NCI-H748 (cell line): Measurements from ENCODE around the gene SMIM24.

Source experiments
- DNase-seq: peaks from one replicate; lab custom pipeline; 2025; ENCODE audit not compliant: unreplicated experiment; lab: John Stamatoyannopoulos, UW

SMIM24 gene

GRCh38 chr19:3499738-3500428, 19.6 kb upstream of the SMIM24 start:
- DNase-seq = peak; percentile 6

DNA sequence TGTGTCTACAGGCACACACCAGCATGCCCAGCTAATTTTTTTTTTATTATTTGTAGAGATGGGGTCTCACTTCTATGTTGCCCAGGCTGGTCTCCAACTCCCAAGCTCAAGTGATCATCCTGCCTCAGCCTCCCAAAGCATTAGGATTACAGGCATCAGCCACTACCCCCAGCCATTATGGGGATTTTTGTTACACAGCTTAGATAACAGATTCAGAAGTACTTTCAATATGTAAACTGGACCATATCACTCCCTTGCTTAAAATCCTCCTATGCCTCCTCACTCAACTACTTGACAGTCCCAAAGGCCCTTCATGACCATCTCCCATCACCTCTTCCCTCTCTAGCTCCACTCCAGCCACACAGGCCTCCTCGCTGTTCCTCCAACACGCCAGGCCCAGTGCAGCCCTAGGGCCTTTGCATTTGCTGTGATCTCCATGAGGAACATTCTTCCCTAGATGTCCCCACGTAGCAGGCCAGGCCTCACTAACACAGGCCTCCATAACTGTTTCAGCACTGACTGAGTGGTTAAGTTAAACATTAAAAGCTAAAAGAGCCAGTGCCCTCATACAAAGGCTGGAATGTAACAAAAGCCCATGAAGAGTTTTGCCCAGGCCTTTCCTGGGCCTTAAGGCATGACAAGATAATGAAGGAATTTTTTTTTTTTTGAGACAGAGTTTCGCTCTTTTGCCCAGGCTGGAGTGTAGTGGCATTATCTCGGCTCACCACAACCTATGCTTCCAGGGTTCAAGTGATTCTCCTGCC, 17.6 kb upstream of the SMIM24 start:
- DNase-seq = no peak

DNA sequence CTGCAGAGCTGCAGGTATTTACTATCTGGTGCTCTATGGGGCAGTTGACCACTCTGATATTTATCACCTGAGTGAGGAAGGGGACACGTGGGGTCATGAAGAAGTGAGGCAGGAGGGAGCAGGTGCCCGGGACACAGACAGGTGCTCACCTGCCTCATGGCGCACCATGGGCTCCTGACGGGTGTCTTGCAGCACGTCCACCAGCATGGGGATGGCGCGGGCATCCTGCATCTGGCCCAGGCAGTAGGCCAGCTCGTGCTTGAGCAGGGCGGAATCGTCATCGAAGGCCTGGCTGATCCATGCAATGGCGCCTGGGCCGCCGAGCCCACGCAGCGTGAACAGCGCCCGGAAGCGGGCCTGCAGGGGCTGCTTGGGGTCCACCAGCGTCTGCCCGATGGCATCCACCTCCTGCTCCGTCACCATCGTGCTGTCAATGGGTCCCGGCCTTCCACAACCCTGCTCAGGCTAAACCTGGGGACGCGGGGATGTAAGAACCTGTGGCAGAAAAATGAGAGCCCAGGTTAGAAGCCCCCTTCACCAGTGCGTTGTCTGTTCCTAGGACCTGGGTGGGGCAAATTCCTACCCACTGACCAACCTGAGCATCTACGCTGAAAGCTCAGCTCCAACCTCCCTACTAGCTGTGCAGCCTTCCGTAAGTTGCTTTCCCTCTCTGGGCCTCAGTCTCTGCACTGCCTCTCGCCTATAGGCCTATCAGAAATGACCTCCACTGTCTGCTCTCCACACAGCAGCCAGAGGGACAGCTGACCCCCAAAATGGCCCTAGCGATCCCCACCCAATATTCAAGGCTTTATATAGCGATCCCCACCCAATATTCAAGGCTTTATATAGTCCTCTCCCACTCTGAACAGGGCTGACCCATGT, 16.3 kb upstream of the SMIM24 start:
- no peak for DNase-seq

DNA sequence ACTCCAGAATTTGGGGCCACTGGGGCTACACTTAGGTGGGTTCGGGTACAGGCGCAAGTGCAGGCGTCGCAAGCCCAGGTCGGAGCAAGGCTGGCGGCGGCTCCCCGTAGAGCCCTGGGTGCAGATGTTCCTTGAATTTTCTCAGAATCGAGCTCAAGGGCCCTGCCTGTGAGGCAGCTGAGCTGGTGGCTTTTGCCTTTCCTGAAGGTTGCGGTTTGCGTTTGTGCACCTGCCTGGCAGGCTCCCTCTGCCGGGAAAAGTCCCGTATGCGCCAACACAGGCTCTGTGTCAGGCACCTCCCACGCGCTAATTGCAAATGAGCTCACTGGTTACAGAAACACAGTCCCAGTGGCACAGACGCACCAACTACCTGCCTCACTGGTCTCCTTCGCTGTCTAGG, 14.2 kb upstream of the SMIM24 start:
- DNase-seq = no peak

GRCh38 chr19:3494051-3494450, 13.7 kb upstream of the SMIM24 start:
- no peak for DNase-seq

- DNase-seq = no peak
Measured at GRCh38 chr19:3493651-3494050, 13.3 kb upstream of the SMIM24 start.

DNA sequence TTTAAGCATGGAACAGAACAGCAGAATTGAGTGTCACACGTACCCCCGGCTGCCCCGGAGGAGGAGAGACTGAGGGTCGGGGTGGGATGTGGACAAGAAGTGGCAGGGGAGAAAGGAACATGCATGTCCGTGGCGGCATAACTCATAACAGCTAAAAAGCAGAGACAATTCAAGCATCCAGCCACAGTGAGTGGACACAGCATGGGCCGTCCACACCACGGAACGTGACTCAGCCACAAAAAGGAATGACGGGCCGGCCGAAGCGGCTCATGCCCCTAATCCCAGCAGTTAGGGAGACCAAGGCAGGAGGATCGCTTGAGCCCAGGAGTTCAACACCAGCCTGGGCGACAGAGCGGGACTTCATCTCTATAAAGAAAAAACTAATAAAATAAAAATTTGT, 12.6 kb upstream of the SMIM24 start:
- DNase-seq = no peak

GRCh38 chr19:3492131-3492839, 12.0 kb upstream of the SMIM24 start:
- no peak for DNase-seq

DNA sequence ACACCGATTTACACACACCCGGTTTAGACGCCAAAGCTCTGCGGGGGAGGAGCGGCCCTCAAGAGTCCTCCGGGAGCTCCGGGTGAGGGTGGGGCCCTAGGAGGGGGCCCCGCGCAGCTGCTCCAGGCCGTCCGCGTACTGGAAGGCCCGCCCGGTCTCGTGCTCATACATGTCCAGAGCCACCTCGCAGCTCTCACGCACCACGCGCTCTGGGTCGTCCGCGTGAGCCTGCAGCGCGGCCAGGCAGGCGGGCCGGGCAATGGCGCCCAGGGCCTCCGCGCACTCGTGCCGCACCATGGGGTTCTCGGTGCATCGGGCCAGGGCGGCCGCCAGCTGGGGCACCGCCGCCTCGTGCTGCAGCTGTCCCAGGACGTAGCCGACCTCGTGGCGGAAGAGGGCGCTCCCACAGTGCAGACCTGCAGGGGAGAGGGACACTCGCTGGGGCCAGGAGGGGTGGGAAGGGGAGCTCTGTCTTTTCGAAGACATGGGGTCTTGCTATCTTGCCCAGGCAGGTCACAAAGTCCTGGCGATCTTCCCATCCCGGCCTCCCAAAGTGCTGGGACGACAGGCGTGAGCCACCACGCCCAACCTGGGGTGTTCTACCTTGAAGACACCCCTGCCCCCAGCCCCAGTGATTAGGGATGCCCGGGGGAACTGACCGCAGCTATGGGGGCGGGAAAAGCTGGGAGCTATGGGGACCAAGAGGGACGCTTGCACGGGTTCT, 11.2 kb upstream of the SMIM24 start:
- DNase-seq = no peak

- peak; percentile 51 for DNase-seq
Measured at GRCh38 chr19:3483226-3483628, 2.9 kb upstream of the SMIM24 start, which contains the start of gene SMIM44. Gene SMIM44 (minus strand): TSS chr19:3483441. CDS start chr19:3483403, 38 bp downstream.

DNA sequence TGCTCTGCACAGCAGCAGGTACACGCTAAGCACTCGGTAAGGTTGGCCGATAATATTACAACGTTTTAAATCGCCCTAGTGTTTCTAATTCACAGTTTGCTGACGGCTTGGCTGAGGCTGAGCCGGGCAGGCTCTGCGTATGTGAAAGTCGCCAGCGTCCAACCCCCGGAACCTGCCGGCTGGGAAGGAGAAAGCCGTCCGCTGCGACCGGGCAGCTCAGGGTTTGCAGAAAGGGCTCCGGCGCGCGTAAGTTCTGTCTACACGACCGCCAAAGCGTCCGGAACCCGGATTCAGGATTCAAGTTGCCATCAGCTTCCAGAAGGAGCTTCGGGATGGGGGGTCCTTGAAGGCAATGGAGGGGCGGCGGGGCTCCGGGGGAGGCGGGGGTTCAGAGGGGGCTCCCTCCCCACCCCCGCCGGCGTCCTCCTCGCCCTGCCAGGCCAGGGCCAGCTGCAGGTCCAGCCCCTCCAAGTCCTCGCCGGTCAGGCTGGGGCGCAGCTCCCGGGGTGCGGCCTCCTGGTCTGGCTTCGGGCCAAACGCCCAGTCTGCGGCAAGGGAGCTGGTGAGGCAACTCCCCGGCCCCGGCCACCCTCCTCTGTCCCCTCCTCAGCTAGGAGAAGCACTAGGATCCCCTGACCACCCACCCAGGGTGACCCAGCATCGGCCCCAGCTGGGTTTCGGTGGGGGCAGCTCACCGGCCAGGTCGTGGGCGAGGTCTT, 2.3 kb upstream of the SMIM24 start:
- DNase-seq = peak; percentile 51

- no peak for DNase-seq
Measured at GRCh38 chr19:3481241-3482090, 1.1 kb upstream of the SMIM24 start.

DNA sequence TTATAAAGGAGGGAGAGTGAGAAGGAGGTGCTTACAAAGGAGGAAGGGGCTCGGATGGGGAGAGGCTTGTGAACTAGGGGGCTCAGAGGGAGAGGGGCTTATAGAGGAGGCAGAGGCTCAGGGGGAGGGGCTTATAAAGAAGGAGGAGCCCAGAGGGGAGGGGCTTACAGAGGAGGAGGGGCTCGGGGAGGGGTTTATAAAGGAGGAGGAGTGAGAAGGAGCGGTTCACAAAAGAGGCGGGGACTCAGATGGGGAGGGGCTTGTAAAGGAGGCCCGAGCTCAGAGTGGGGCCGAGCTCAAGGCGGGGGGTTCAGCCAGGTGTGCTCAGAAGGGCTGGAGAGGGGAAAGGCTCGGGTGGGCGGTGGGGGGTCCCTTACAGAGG, 500 bp downstream of the SMIM24 start:
- peak; percentile 27 for DNase-seq

GRCh38 chr19:3479177-3479833, 1.0 kb downstream of the SMIM24 start:
- DNase-seq = peak; percentile 27

- no peak for DNase-seq
Measured at GRCh38 chr19:3478409-3479176, 1.7 kb downstream of the SMIM24 start.

DNA sequence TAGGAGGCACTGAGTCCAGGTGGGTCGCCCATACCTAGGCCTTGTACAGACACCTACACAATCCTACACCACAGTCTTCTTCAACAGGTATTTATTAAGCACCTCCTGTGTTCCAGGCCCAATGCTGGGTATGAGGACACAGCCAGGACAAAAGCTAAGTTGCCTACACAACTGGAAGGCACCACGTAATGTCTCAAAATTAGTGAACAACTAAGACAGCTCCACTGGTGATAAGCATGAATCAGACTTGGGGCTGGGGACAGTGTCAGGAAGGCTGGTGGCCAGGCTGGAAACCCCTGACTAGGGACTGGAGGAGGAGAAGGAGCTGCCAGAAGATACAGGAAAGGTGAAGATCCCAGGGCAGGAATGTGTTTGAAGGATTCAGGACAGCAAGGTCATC, 2.4 kb downstream of the SMIM24 start:
- no peak for DNase-seq

- DNase-seq = no peak
Measured at GRCh38 chr19:3477506-3477905, 2.8 kb downstream of the SMIM24 start.
